ENCODE data around the gene LCT. TPM values are rescaled to one million over a fixed set of nuclear protein-coding genes. Genes with fewer than 3 reads are reported as not detected.

The LCT gene
- total RNA-seq, 1 experiment from 2014 or later, result 0.82 TPM

DNA sequence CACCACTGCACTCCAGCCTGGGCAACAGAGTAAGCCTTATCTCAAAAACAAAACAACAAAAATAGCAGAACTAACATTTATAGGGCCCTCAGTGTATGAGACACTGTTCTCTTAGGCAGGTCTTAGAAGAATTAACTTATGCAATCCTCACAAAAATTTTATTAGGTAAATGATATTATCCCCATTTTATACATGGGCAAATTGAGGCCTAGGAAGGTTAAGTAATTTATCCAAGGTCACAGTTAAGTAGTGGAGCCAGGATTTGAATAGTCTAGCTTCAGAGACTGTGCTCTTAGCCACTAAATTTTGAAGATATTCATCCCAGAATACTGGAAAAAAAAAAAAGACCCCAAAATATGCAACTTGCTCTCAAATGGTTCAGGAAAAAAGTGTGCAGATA lies 16.4 kb upstream of the LCT start:
- Mint-ChIP-seq H3K27me3 (ENCODE audit: insufficient read depth, unreplicated experiment) (no peaks in the 10 kb centered on the region), H3K27ac (ENCODE audit: unreplicated experiment) (no peak overlapping the region), H3K4me3 (ENCODE audit: unreplicated experiment) (no peak overlapping the region), H3K4me1 (ENCODE audit: low read depth, unreplicated experiment) (peaks cover 27% of the 10 kb centered on the region), H3K9me3 (ENCODE audit: unreplicated experiment) (no peaks in the 10 kb centered on the region), H3K36me3 (ENCODE audit: insufficient read depth, unreplicated experiment) (peaks cover 74% of the 10 kb centered on the region)
- no peak overlapping the region for H3K4me3 ChIP-seq (ENCODE audit: low read depth, low read length)
- TF ChIP-seq, protein P1, sequence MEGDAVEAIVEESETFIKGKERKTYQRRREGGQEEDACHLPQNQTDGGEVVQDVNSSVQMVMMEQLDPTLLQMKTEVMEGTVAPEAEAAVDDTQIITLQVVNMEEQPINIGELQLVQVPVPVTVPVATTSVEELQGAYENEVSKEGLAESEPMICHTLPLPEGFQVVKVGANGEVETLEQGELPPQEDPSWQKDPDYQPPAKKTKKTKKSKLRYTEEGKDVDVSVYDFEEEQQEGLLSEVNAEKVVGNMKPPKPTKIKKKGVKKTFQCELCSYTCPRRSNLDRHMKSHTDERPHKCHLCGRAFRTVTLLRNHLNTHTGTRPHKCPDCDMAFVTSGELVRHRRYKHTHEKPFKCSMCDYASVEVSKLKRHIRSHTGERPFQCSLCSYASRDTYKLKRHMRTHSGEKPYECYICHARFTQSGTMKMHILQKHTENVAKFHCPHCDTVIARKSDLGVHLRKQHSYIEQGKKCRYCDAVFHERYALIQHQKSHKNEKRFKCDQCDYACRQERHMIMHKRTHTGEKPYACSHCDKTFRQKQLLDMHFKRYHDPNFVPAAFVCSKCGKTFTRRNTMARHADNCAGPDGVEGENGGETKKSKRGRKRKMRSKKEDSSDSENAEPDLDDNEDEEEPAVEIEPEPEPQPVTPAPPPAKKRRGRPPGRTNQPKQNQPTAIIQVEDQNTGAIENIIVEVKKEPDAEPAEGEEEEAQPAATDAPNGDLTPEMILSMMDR (IDR thresholded peaks at IDR 0.05; ENCODE audit: insufficient read depth in 1 of 2, low read depth in 1 of 2, low read length in 1 of 2, severe bottlenecking in 1 of 2, unreplicated experiment in 1 of 2), result no peak
- no TSS peak for BruUV-seq (replicated peaks)
- peaks cover 41% of the 10 kb centered on the region for H3K4me1 ChIP-seq
- CTCF ChIA-PET, result interaction anchor here (0.6 kb wide), 1 partner anchor 100 kb away, joined by 3 read pairs; no protein-coding TSS in a partner anchor
- no peaks in the 10 kb centered on the region for H3K9me3 ChIP-seq
- DNase-seq, result no peak
- no peaks in the 10 kb centered on the region for H3K27me3 ChIP-seq (replicated peaks; ENCODE audit: control insufficient read depth, insufficient read depth, low read length)
- peaks cover 2% of the 10 kb centered on the region for H3K36me3 ChIP-seq (ENCODE audit: control insufficient read depth, insufficient read depth, low read length)
- intact Hi-C loops (cut with micrococcal nuclease; ENCODE audit: unreplicated experiment), result no loop called here
- POLR2A ChIA-PET, result interaction anchor here (0.6 kb wide), 1 partner anchor 119 kb away, joined by 5 read pairs; no protein-coding TSS in a partner anchor

DNA sequence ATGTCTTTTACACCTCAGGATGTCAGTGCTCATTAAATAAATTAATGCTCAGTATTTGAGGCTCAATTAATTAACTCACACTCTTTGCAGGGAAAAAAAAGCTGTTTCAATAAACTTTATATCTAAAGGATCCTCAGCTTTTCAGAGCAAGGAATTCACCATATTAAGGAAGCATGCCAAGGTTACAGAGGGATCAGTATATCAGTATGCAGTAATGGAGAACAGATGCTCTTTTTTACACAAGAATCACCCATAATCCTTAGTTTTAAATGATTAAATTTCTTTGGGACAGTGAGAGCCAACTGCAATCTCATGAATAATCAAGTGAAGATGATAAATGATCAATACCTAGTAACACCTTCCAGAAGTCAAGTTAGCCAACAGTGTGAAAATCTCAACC lies 14.9 kb upstream of the LCT start:
- H3K36me3 Mint-ChIP-seq (ENCODE audit: insufficient read depth, unreplicated experiment), result peaks cover 78% of the 10 kb centered on the region
- CTCF ChIA-PET, result no interaction called here
- no peak overlapping the region for H3K4me3 Mint-ChIP-seq (ENCODE audit: unreplicated experiment)
- no peaks in the 10 kb centered on the region for H3K9me3 ChIP-seq
- peaks cover 41% of the 10 kb centered on the region for H3K4me1 ChIP-seq
- no peak for DNase-seq
- intact Hi-C loops (cut with micrococcal nuclease; ENCODE audit: unreplicated experiment), result loop anchor here (1.0 kb wide), 2 partner anchors 21 to 24 kb away; partner anchors contain the start of gene MCM6
- H3K27me3 ChIP-seq (replicated peaks; ENCODE audit: control insufficient read depth, insufficient read depth, low read length), result no peaks in the 10 kb centered on the region
- H3K27ac Mint-ChIP-seq (ENCODE audit: unreplicated experiment), result peak overlapping the region; percentile 82
- H3K4me1 Mint-ChIP-seq (ENCODE audit: low read depth, unreplicated experiment), result peaks cover 27% of the 10 kb centered on the region
- no peaks in the 10 kb centered on the region for H3K27me3 Mint-ChIP-seq (ENCODE audit: insufficient read depth, unreplicated experiment)
- H3K9me3 Mint-ChIP-seq (ENCODE audit: unreplicated experiment), result no peaks in the 10 kb centered on the region
- H3K4me3 ChIP-seq (ENCODE audit: low read depth, low read length), result no peak overlapping the region
- H3K36me3 ChIP-seq (ENCODE audit: control insufficient read depth, insufficient read depth, low read length), result no peaks in the 10 kb centered on the region; the same call in none of the 2 replicates
- no TSS peak for BruUV-seq (replicated peaks)
- POLR2A ChIA-PET, result interaction anchor here (0.5 to 1.1 kb wide), 2 partner anchors 23 to 25 kb away, joined by 3 to 5 read pairs; partner anchors contain the start of gene MCM6
- TF ChIP-seq, protein P1 (IDR thresholded peaks at IDR 0.05; ENCODE audit: insufficient read depth in 1 of 2, low read depth in 1 of 2, low read length in 1 of 2, severe bottlenecking in 1 of 2, unreplicated experiment in 1 of 2), result no peak

DNA sequence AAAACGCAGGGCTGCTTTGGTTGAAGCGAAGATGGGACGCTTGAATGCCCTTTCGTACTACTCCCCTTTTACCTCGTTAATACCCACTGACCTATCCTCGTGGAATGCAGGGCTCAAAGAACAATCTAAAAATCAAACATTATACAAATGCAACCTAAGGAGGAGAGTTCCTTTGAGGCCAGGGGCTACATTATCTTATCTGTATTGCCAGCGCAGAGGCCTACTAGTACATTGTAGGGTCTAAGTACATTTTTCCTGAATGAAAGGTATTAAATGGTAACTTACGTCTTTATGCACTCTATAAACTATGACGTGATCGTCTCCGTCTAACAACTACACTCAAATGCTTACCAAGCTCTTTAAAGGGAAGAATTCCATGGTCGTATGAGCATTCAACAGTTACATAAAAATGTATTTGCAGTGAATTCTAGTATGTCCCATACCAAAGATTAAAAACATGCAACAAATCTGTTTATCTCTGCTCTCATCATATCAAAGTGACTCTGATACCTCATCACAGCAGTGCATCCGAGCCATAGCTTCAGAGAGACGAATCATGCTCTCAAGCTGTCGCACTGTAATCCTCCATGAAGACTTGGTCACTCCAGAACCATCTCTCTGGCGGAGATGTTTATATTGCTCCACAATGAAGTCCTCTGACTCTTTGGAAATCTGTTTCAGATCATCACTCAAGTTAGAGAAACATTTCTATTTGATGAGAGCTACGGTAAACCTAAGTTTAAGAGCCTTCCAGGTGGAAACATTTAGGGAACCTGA lies 14.1 kb upstream of the LCT start:
- no peaks in the 10 kb centered on the region for H3K27me3 Mint-ChIP-seq (ENCODE audit: insufficient read depth, unreplicated experiment)
- H3K4me3 ChIP-seq (ENCODE audit: low read depth, low read length), result no peak overlapping the region
- peak overlapping the region; percentile 82 for H3K27ac Mint-ChIP-seq (ENCODE audit: unreplicated experiment)
- peaks cover under 1% of the 10 kb centered on the region for H3K36me3 ChIP-seq (ENCODE audit: control insufficient read depth, insufficient read depth, low read length)
- peaks cover 78% of the 10 kb centered on the region for H3K36me3 Mint-ChIP-seq (ENCODE audit: insufficient read depth, unreplicated experiment)
- no peaks in the 10 kb centered on the region for H3K9me3 Mint-ChIP-seq (ENCODE audit: unreplicated experiment)
- peak overlapping the region; percentile 65 for H3K4me3 Mint-ChIP-seq (ENCODE audit: unreplicated experiment)
- peak; percentile 57 to 68 for DNase-seq
- no peaks in the 10 kb centered on the region for H3K9me3 ChIP-seq
- intact Hi-C loops (cut with micrococcal nuclease; ENCODE audit: unreplicated experiment), result loop anchor here (1.0 kb wide), 2 partner anchors 20 to 25 kb away; partner anchors contain the start of gene MCM6
- peaks cover 41% of the 10 kb centered on the region for H3K4me1 ChIP-seq
- ChIA-PET CTCF (no interaction called here), POLR2A (interaction anchor here (0.5 to 1.1 kb wide), 2 partner anchors 24 to 25 kb away, joined by 3 to 5 read pairs; partner anchors contain the start of gene MCM6)
- TF ChIP-seq, protein P1 (IDR thresholded peaks at IDR 0.05; ENCODE audit: insufficient read depth in 1 of 2, low read depth in 1 of 2, low read length in 1 of 2, severe bottlenecking in 1 of 2, unreplicated experiment in 1 of 2), result no peak
- peaks cover 27% of the 10 kb centered on the region for H3K4me1 Mint-ChIP-seq (ENCODE audit: low read depth, unreplicated experiment)
- no peaks in the 10 kb centered on the region for H3K27me3 ChIP-seq (replicated peaks; ENCODE audit: control insufficient read depth, insufficient read depth, low read length)
- BruUV-seq (replicated peaks), result TSS peak; percentile 93
